Endothelial cell of umbilical vein (primary cell): ENCODE results near the gene PTGR3. TPM values are rescaled to one million over a fixed set of nuclear protein-coding genes. Genes with fewer than 3 reads are reported as not detected.

Source experiments
- BruUV-seq: library from RNA; stranded (reverse); fragments of 400-500 nt; replicated peaks from 2 replicates; lab custom pipeline; 2021; lab: Mats Ljungman, UMichigan
- CTCF ChIA-PET: fragments of 300-600, 350-600 bp; sonication (Branson Sonifier 250); formaldehyde crosslinking; loops from one replicate; lab custom pipeline; 2021; ENCODE audit warnings: antibody characterized with exemption, inconsistent platforms; lab: Charles Lee
- POLR2A ChIA-PET: fragments of 300-600, 350-600 bp; sonication (Branson Sonifier 250); formaldehyde crosslinking; loops from one replicate; lab custom pipeline; 2021; ENCODE audit warnings: antibody characterized with exemption, inconsistent platforms; lab: Charles Lee
- DNase-seq: peaks from one replicate; pipeline ENCODE4 v3.0.0-alpha.2; 2011; ENCODE audit warnings: low read depth, low spot score
- FAIRE-seq: peaks from 2 replicates; lab custom pipeline; 2011; peaks lifted over from hg19 to GRCh38; lab: Jason Lieb, UNC
- H2AFZ ChIP-seq: 2 replicates; pipeline ENCODE4 v1.6.0; 2012; ENCODE audit warnings: low read depth, low read length, control low read depth, inconsistent platforms
- H3K27ac ChIP-seq: 2 replicates; pipeline ENCODE4 v1.5.1; 2011; ENCODE audit warnings: low read depth, mild to moderate bottlenecking, control low read depth, low read length, moderate library complexity; ENCODE audit not compliant: insufficient read depth
- H3K27me3 ChIP-seq, 2 experiments: 2 replicates each; pipeline versions ENCODE4 v1.6.0 to v1.6.1; 2011; ENCODE audit warnings: low read length in 2 of 2, mixed read lengths in 1 of 2; ENCODE audit not compliant: control insufficient read depth in 2 of 2, insufficient read depth in 2 of 2
- H3K36me3 ChIP-seq, 2 experiments: 2 replicates in 1 of 2; 3 replicates in 1 of 2; pipeline ENCODE4 v1.5.1; 2011; ENCODE audit warnings: low read length in 2 of 2, mild to moderate bottlenecking in 1 of 2, moderate library complexity in 1 of 2; ENCODE audit not compliant: control insufficient read depth in 2 of 2, insufficient read depth in 2 of 2; ENCODE audit errors: extremely low read depth in 1 of 2
- H3K4me1 ChIP-seq: 3 replicates; pipeline ENCODE4 v1.5.1; 2011; ENCODE audit warnings: mild to moderate bottlenecking, low read length; ENCODE audit not compliant: control insufficient read depth, insufficient read depth; ENCODE audit errors: extremely low read depth
- H3K4me2 ChIP-seq: 2 replicates; pipeline ENCODE4 v1.6.1; 2011; ENCODE audit warnings: low read length, control low read depth, mixed read lengths; ENCODE audit not compliant: insufficient read depth
- H3K4me3 ChIP-seq, 3 experiments: fragments of 200-600 bp in 1 of 3; sonication (generic), shearing (Covaris generic) in 1 of 3; replicated peaks in 1 of 3; 2 replicates each; pipeline ENCODE4 v1.5.1; 2011 to 2016; ENCODE audit warnings: control low read depth in 3 of 3, low read length in 3 of 3, mild to moderate bottlenecking in 2 of 3, inconsistent platforms in 1 of 3, low read depth in 1 of 3, moderate library complexity in 1 of 3; ENCODE audit not compliant: insufficient read depth in 1 of 3
- H3K79me2 ChIP-seq: 2 replicates; pipeline ENCODE4 v1.6.0; 2012; ENCODE audit warnings: low read length, inconsistent platforms; ENCODE audit not compliant: control insufficient read depth, insufficient read depth
- H3K9ac ChIP-seq: replicated peaks from 2 replicates; pipeline ENCODE3; 2011; ENCODE audit warnings: low read length, control low read depth; ENCODE audit not compliant: insufficient read depth; ENCODE audit errors: extremely low read depth
- H3K9me1 ChIP-seq: replicated peaks from 3 replicates; pipeline ENCODE4 v1.6.0; 2011; ENCODE audit warnings: mild to moderate bottlenecking, low read length; ENCODE audit not compliant: control insufficient read depth, insufficient read depth; ENCODE audit errors: extremely low read depth
- H3K9me3 ChIP-seq: replicated peaks from 2 replicates; pipeline ENCODE4 v1.5.1; 2012; ENCODE audit warnings: low read length, inconsistent platforms; ENCODE audit not compliant: control insufficient read depth, insufficient read depth
- H4K20me1 ChIP-seq: replicated peaks from 2 replicates; pipeline ENCODE3; 2011; ENCODE audit warnings: mild to moderate bottlenecking, low read length; ENCODE audit not compliant: control insufficient read depth, insufficient read depth; ENCODE audit errors: extremely low read depth
- EZH2 ChIP-seq: IDR thresholded peaks from 2 replicates; pipeline ENCODE4 v1.6.1; 2012; ENCODE audit warnings: borderline replicate concordance, low read depth, mild to moderate bottlenecking, moderate library complexity, low read length, inconsistent platforms; ENCODE audit not compliant: severe bottlenecking
- FOS ChIP-seq: IDR thresholded peaks from 2 replicates; pipeline ENCODE4 v1.6.1; 2011; ENCODE audit warnings: mild to moderate bottlenecking, low read length, moderate library complexity, borderline replicate concordance; ENCODE audit not compliant: insufficient read depth
- GATA2 ChIP-seq: IDR thresholded peaks from 2 replicates; pipeline ENCODE4 v1.7.0; 2011; ENCODE audit warnings: low read depth, mild to moderate bottlenecking, moderate library complexity, mixed read lengths, low read length; ENCODE audit not compliant: insufficient read length, insufficient read depth
- dilution Hi-C: fragments of 300-500 bp; cut with MboI; formaldehyde crosslinking; loops from one replicate; pipeline ENCODE4 v1.15.0; 2019; ENCODE audit warnings: low sequenced_read_pairs; ENCODE audit not compliant: extremely low pct_ligation_motif_present
- intact Hi-C: fragments of 100-400 bp; cut with micrococcal nuclease; formaldehyde crosslinking; loops from one replicate; pipeline ENCODE4 v1.10.0; 2022
- polyA plus RNA-seq, 4 experiments: library from polyadenylated mRNA; depleted of rRNA in 3 of 4; stranded (reverse) in 3 of 4; unstranded in 1 of 4; fragments of >200 nt; gene quantifications; 2 replicates each; pipeline versions ENCODE4 v1.2.1 to v1.2.3, GENCODE V29; 2011 to 2012; ENCODE audit warnings: missing spikeins in 1 of 4
- total RNA-seq: library from RNA; stranded (reverse); gene quantifications from 2 replicates; pipeline ENCODE4 v1.2.3, GENCODE V29; 2021

PTGR3 gene
- total and polyA plus RNA-seq, 2 donors (not counting 3 experiments of a cell fraction or from before 2014, with no cell fraction given): 13.9 to 21.9 TPM

DNA sequence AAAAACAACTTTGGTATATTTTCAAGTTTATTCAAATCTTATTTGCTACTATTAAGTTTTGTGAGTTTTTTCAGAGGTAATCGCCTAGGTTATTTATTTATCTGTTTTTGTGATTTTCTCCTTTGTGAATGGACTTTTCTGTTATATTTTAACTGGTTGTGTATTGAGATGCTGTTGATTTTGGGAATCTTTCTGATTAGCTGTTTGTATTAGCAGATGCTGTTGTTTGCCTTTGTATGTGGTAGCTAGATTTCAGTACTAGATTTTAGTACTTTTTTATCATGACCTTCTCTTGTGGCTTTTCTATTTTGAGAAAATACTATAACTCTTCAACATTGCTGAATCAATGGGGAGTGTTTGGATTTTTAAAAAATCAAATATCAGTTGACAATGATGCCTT is 44.1 kb upstream of the PTGR3 start:
- no peak for TF ChIP-seq GATA2
- TF ChIP-seq FOS: no peak
- no TSS peak for BruUV-seq
- Histone ChIP-seq H3K4me2 (no peak overlapping the region), H3K4me1 (peaks cover 19% of the 10 kb centered on the region), H3K79me2 (peaks cover 15% of the 10 kb centered on the region), H3K27ac (no peak overlapping the region), H2AFZ (no peak overlapping the region), H3K4me3 (no peak overlapping the region), H3K9me1 (no peaks in the 10 kb centered on the region), H3K27me3 (no peaks in the 10 kb centered on the region), H4K20me1 (no peaks in the 10 kb centered on the region), H3K9ac (no peak overlapping the region), H3K9me3 (no peaks in the 10 kb centered on the region), H3K36me3 (no peaks in the 10 kb centered on the region)
- ChIA-PET POLR2A (no interaction called here), CTCF (no interaction called here)
- dilution Hi-C loops: no loop called here
- DNase-seq (no peak), FAIRE-seq (no peak)
- intact Hi-C loops: no loop called here

DNA sequence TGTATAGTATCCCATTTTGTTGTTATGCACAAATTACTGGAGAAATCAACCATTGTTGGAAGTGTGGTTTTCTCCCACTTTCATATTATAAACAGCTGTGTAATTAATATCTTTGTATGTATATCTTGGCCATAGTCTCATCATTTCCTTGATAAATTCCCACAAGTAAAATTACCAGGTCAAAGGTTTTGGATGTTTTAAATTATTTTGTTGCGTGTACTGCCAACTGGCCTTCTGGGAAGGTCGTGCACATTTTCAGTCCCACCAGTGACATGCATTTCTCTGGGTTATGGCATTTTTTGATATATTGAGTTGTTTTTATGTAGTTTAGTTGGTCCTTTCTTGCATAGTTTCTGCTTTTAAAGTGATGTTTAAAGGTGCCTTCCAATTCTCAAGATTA is 43.2 kb upstream of the PTGR3 start:
- H3K4me3 ChIP-seq: no peak overlapping the region
- intact Hi-C loops (no loop called here), dilution Hi-C loops (no loop called here)
- H3K9me1 ChIP-seq: no peaks in the 10 kb centered on the region
- no TSS peak for BruUV-seq
- FAIRE-seq: no peak
- DNase-seq: peak; percentile 53
- H2AFZ ChIP-seq: no peak overlapping the region
- ChIA-PET POLR2A (no interaction called here), CTCF (interaction anchor here (1.2 kb wide), 1 partner anchor 12 kb away, joined by 3 read pairs; no protein-coding TSS in a partner anchor)
- H3K4me1 ChIP-seq: peaks cover 22% of the 10 kb centered on the region
- no peak overlapping the region for H3K27ac ChIP-seq
- no peaks in the 10 kb centered on the region for H4K20me1 ChIP-seq
- H3K4me2 ChIP-seq: peak overlapping the region; percentile 12
- H3K79me2 ChIP-seq: peaks cover 17% of the 10 kb centered on the region
- no peaks in the 10 kb centered on the region for H3K27me3 ChIP-seq
- TF ChIP-seq EZH2 (no peak), GATA2 (no peak)
- H3K9ac ChIP-seq: no peak overlapping the region
- H3K9me3 ChIP-seq: no peaks in the 10 kb centered on the region
- H3K36me3 ChIP-seq: no peaks in the 10 kb centered on the region
